ENCODE measurements around the gene DTHD1. TPM values are rescaled to one million over a fixed set of nuclear protein-coding genes. Genes with fewer than 3 reads are reported as not detected.

The DTHD1 gene
- total and polyA plus RNA-seq, 10 of the 15 experiments (the other 5 are each of a cell fraction or from before 2014, with no cell fraction given), result 0.05 to 2.8 (median 1.4) TPM

DNA sequence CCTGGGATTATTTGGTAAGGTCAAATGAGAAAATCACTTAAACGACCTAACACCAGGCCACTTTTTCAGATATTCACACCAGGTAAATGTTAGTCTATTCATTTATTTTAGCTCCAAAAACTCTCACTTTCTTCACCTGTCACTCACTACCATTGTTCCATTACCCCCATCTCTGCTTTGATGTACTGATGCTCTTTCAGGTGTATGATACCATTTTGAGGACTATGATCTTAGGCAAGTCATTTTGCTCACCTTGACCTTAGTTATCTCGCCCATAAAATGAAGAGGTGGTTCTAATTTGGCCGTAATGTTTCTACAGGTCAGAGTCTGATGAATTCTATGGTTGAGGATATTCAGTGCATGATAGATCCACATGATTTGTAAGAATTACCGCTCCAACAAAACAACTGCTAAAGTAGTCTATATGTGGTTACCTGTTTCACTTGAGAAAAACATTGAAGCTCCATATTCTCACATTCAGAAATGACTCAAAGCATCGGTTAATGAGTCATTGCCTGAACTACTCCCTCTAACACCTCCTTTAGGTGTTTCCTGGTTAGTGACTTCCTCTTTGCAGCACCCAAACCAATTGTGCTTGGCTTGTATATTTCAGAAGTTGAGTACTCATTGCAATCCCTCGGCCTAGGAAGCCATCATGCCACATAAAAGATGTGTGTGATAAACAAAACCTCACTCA is 4.5 kb downstream of the DTHD1 start (continued):
- TF ChIP-seq, protein P1, sequence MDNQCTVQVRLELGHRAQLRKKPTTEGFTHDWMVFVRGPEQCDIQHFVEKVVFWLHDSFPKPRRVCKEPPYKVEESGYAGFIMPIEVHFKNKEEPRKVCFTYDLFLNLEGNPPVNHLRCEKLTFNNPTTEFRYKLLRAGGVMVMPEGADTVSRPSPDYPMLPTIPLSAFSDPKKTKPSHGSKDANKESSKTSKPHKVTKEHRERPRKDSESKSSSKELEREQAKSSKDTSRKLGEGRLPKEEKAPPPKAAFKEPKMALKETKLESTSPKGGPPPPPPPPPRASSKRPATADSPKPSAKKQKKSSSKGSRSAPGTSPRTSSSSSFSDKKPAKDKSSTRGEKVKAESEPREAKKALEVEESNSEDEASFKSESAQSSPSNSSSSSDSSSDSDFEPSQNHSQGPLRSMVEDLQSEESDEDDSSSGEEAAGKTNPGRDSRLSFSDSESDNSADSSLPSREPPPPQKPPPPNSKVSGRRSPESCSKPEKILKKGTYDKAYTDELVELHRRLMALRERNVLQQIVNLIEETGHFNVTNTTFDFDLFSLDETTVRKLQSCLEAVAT (IDR thresholded peaks at IDR 0.05), result peak; percentile 76; the same call in 1 of the 2 replicates
- no peak for TF ChIP-seq SMAD5 (IDR thresholded peaks at IDR 0.05; ENCODE audit: low read depth)
- 0 out of 2 replicates have a peak, but pooled peaks have one; percentile 88 for TF ChIP-seq NBN (IDR thresholded peaks at IDR 0.05)
- no peak for TF ChIP-seq FOS (IDR thresholded peaks at IDR 0.05; ENCODE audit: borderline replicate concordance, extremely low read depth, insufficient read length)
- TF ChIP-seq ZNF274 (IDR thresholded peaks at IDR 0.05; ENCODE audit: insufficient read depth, insufficient read length), result no peak
- no peak for TF ChIP-seq YBX1 (IDR thresholded peaks at IDR 0.05)
- TF ChIP-seq, protein P2, sequence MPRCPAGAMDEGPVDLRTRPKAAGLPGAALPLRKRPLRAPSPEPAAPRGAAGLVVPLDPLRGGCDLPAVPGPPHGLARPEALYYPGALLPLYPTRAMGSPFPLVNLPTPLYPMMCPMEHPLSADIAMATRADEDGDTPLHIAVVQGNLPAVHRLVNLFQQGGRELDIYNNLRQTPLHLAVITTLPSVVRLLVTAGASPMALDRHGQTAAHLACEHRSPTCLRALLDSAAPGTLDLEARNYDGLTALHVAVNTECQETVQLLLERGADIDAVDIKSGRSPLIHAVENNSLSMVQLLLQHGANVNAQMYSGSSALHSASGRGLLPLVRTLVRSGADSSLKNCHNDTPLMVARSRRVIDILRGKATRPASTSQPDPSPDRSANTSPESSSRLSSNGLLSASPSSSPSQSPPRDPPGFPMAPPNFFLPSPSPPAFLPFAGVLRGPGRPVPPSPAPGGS (IDR thresholded peaks at IDR 0.05; ENCODE audit: borderline replicate concordance, insufficient read depth, low read depth, low read length, poor library complexity, severe bottlenecking), result peak; percentile 95
- 0 out of 2 replicates have a peak, but pooled peaks have one; percentile 64 for TF ChIP-seq SREBF1 (IDR thresholded peaks at IDR 0.05; ENCODE audit: low read length)
- TF ChIP-seq, protein P3, sequence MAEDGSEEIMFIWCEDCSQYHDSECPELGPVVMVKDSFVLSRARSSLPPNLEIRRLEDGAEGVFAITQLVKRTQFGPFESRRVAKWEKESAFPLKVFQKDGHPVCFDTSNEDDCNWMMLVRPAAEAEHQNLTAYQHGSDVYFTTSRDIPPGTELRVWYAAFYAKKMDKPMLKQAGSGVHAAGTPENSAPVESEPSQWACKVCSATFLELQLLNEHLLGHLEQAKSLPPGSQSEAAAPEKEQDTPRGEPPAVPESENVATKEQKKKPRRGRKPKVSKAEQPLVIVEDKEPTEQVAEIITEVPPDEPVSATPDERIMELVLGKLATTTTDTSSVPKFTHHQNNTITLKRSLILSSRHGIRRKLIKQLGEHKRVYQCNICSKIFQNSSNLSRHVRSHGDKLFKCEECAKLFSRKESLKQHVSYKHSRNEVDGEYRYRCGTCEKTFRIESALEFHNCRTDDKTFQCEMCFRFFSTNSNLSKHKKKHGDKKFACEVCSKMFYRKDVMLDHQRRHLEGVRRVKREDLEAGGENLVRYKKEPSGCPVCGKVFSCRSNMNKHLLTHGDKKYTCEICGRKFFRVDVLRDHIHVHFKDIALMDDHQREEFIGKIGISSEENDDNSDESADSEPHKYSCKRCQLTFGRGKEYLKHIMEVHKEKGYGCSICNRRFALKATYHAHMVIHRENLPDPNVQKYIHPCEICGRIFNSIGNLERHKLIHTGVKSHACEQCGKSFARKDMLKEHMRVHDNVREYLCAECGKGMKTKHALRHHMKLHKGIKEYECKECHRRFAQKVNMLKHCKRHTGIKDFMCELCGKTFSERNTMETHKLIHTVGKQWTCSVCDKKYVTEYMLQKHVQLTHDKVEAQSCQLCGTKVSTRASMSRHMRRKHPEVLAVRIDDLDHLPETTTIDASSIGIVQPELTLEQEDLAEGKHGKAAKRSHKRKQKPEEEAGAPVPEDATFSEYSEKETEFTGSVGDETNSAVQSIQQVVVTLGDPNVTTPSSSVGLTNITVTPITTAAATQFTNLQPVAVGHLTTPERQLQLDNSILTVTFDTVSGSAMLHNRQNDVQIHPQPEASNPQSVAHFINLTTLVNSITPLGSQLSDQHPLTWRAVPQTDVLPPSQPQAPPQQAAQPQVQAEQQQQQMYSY (CRISPR knock-in tag; IDR thresholded peaks at IDR 0.05), result no peak
- TF ChIP-seq SRF (IDR thresholded peaks at IDR 0.05; ENCODE audit: low read depth in 2 of 2, low read length in 2 of 2), result peak in 1 of 2 experiments; percentile 81; a peak in 2 of 4 replicates
- TF ChIP-seq CBX5 (IDR thresholded peaks at IDR 0.05; ENCODE audit: low read depth), result peak; percentile 87; the same call in 1 of the 2 replicates
- no peak; the same call in 1 of the 2 replicates for TF ChIP-seq ESRRA (IDR thresholded peaks at IDR 0.05; ENCODE audit: low read length)
- TF ChIP-seq GABPA (IDR thresholded peaks at IDR 0.05; ENCODE audit: low read depth), result peak; percentile 73
- peak; percentile 93 for TF ChIP-seq CREM (IDR thresholded peaks at IDR 0.05; ENCODE audit: low read depth)
- TF ChIP-seq WRNIP1 (IDR thresholded peaks at IDR 0.05; ENCODE audit: borderline replicate concordance, low read depth, low read length), result no peak
- no peak for TF ChIP-seq KLF5 (IDR thresholded peaks at IDR 0.05; ENCODE audit: partially characterized antibody)
- TF ChIP-seq, protein P4, sequence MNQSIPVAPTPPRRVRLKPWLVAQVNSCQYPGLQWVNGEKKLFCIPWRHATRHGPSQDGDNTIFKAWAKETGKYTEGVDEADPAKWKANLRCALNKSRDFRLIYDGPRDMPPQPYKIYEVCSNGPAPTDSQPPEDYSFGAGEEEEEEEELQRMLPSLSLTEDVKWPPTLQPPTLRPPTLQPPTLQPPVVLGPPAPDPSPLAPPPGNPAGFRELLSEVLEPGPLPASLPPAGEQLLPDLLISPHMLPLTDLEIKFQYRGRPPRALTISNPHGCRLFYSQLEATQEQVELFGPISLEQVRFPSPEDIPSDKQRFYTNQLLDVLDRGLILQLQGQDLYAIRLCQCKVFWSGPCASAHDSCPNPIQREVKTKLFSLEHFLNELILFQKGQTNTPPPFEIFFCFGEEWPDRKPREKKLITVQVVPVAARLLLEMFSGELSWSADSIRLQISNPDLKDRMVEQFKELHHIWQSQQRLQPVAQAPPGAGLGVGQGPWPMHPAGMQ (IDR thresholded peaks at IDR 0.05; ENCODE audit: borderline replicate concordance), result no peak; the same call in 1 of the 2 replicates
- TF ChIP-seq, protein P5, sequence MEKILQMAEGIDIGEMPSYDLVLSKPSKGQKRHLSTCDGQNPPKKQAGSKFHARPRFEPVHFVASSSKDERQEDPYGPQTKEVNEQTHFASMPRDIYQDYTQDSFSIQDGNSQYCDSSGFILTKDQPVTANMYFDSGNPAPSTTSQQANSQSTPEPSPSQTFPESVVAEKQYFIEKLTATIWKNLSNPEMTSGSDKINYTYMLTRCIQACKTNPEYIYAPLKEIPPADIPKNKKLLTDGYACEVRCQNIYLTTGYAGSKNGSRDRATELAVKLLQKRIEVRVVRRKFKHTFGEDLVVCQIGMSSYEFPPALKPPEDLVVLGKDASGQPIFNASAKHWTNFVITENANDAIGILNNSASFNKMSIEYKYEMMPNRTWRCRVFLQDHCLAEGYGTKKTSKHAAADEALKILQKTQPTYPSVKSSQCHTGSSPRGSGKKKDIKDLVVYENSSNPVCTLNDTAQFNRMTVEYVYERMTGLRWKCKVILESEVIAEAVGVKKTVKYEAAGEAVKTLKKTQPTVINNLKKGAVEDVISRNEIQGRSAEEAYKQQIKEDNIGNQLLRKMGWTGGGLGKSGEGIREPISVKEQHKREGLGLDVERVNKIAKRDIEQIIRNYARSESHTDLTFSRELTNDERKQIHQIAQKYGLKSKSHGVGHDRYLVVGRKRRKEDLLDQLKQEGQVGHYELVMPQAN (conservative IDR thresholded peaks at IDR 0.05), result peak; percentile 12; the same call in 1 of the 2 replicates
- TF ChIP-seq NR2F1 (conservative IDR thresholded peaks at IDR 0.05), result peak; percentile 88
- TF ChIP-seq JUNB (IDR thresholded peaks at IDR 0.05), result peak; percentile 99
- peak; percentile 98 for TF ChIP-seq FOXM1 (IDR thresholded peaks at IDR 0.05; ENCODE audit: low read depth, low read length)
